ENCODE measurements around the gene OR2A7.
"Not testable (repeated sequence)": the region's sequence is repeated elsewhere in the genome, so short reads cannot be mapped to it uniquely, and the experiment has no call there.

OR2A7 gene, protein sequence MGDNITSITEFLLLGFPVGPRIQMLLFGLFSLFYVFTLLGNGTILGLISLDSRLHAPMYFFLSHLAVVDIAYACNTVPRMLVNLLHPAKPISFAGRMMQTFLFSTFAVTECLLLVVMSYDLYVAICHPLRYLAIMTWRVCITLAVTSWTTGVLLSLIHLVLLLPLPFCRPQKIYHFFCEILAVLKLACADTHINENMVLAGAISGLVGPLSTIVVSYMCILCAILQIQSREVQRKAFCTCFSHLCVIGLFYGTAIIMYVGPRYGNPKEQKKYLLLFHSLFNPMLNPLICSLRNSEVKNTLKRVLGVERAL

GRCh38 chr7:144264692-144265091, at the start of gene OR2A7:
Gene OR2A7, minus strand, starts transcription at chr7:144264792. Its CDS starts 5,164 bp downstream, at chr7:144259628.
- DNase-seq, result not testable (repeated sequence)

- not testable (repeated sequence) for DNase-seq
Observed at GRCh38 chr7:144311872-144312469, 47.4 kb upstream of the OR2A7 start, which contains the start of gene OR2A1. Gene OR2A1, plus strand, starts transcription at chr7:144312419. Its CDS starts 5,706 bp downstream, at chr7:144318125.

DNA sequence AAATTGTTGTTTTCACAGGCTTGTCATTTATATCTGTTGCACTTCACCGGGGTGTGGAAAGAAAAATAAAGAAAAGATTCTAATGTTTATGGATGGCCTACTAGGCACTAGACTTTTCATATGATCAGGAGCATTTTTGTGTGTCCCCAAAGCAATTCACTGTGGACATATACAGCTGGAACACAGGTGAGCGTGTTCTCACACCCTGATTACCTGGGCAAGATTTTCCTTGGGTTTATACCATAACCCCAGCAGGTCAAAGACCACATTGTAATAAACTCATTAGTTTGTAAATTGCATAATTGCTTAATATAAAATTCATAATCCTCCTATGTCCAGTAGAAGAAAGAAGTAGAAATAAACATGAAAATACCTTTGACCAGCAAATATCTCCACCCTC, 46.6 kb upstream of the OR2A7 start:
- DNase-seq, result not testable (repeated sequence)

- not testable (repeated sequence) for DNase-seq
Observed at GRCh38 chr7:144309702-144310101, 45.1 kb upstream of the OR2A7 start.

- DNase-seq, result not testable (repeated sequence)
Observed at GRCh38 chr7:144305156-144305555, 40.6 kb upstream of the OR2A7 start.

GRCh38 chr7:144303607-144304006, 39.0 kb upstream of the OR2A7 start:
- not testable (repeated sequence) for DNase-seq

DNA sequence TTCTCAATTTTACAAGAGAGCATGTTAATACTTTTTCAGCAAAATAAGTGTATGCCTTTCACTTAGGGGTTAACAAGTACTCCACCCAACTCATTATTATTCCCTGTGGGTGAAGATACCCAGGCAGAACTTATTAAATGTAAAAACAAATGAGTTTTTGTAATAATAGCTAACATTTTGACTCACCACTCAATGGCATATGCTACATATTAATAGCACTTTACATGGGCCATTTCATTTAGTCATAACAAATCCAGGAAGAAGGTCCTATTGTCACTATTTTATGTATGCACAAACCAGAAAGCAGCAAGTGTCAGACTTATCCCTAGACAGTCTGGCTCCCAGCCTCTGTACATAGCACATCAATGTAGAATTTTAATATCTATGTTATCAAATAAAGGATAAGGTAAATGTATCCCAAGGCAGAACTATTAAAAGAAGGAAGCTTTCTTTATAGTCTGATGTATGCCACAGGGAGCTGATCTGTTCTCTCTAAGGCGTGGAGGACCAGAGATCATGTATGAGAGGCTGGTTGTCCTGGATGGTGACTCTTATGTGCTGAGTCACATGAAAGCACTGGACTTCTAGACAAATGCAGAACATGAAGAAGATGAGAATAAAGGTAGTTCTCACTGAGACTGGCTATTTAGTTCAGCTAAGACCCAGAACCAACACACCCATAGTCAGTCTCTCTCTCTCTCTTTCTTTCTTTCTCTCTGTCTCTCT, 38.1 kb upstream of the OR2A7 start:
- DNase-seq, result not testable (repeated sequence)

- DNase-seq, result not testable (repeated sequence)
Observed at GRCh38 chr7:144293794-144294499, 29.4 kb upstream of the OR2A7 start.

DNA sequence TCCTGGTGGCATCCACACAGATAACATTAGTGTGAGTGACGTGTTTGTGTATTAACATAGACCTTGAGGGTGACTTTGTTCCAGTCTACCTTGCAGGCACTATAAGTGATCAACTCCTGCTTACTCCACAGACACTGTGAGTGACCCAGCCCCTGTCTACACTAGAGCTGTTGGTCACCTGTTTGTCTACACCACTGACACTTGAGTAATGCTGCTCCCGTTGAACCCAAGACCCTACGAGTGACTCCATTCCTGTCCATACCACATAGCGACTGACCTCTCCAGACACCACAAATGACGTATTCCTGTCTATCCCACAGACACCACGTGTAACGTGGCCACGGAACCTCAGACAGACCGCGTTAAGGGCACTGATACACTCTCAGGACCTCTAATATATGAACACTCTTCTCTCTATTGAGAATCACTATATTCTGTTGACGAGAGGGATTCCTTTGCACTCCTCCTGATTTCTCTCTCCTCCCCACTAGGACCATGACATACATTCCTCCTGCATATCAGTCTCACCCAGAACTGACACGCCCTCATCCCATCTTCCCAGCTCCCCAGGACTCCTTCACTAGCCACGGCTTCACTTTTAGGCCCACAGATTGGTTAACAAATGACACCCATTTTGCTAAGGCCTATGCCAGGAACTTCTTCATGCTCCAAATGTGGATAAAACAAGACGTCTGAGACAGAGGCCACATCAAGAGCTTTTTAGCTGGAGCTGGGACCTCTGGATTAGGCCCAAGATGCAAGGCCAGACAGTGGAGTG, 28.0 kb upstream of the OR2A7 start:
- not testable (repeated sequence) for DNase-seq

- not testable (repeated sequence) for DNase-seq
Observed at GRCh38 chr7:144291607-144292006, 27.0 kb upstream of the OR2A7 start.

- not testable (repeated sequence) for DNase-seq
Observed at GRCh38 chr7:144287171-144287784, 22.7 kb upstream of the OR2A7 start.

DNA sequence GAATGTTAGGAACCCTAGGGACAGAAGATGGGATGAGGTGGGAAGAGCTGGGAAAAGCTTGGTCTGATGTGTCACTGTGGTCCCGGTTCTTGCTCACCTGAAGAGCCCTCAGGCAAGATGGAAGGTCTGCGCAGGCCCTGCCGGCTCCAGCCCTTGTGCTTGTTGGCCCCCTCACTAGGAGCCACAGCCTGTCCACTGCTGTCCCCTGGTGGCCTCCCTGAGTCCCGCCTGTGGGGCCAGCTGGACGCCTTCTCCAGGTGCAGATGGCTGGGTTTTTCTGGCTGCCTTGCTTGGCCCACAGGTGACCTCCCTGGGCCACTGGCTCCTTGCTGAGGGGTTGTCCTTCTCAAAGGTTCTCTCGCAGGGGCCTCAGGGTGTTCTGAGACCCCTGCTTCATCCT, 19.1 kb upstream of the OR2A7 start:
- DNase-seq, result not testable (repeated sequence)

DNA sequence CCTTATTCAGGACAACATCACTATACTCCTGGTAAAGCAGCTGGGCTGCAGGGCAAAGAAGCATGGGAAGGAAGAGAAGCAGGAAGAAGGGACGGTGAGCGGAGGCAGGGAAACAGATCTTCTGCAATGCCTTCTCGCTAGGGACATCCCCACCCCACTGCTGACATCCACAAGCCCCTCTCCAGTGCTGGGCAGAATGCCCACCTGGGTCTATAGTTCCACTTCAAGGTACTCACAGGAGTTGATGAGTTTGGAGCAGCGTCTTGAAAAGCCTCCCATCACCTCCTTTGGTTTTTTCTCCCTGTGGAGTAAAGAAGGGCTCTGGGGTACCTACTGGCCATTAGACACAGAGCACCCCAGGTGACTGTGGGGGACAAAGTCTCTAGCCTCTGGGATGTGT, 17.9 kb upstream of the OR2A7 start:
- DNase-seq, result not testable (repeated sequence)

GRCh38 chr7:144281981-144282380, 17.4 kb upstream of the OR2A7 start:
- DNase-seq, result not testable (repeated sequence)

GRCh38 chr7:144280010-144280409, 15.4 kb upstream of the OR2A7 start:
- DNase-seq, result not testable (repeated sequence)

DNA sequence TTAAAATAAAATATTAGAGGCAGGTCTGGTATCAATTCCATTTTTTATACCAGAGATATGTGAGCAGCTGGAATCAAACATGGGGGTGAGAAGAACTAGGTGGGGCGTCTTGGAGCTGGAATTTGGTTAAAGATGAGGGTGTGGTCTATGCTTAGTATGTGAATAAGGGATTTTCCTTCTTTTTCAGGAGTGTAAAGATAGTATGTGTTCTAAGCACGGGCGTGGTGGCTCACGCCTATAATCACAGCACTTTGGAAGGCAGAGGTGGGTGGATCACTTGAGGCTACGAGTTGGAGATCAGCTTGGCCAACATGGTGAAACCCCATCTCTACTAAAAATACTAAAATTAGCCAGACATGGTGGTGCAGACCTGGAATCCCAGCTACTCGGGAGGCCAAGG, 10.7 kb upstream of the OR2A7 start:
- DNase-seq, result not testable (repeated sequence)

DNA sequence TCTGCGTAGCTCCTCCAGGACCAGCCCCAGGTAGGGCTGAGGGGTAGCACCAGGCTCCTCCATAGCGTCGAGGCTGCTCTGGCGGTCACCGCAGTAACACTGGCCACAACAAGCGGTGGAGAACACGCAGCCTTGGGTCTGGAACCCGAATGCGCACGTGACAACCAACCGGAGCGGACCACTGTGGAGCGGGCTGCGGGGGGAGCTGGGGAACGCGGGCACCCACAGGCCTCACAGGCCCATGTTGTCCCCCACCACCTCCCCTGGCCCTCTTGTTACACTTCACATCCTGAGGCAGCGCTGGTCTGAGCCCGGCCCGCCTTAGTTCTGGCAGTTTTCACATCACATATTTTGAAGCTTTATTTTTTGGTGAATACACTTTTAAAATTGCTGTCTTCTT, 4.6 kb upstream of the OR2A7 start, which contains the start of gene CTAGE8:
CTAGE8 (minus strand) TSS at position 101 of the 400 bp plus-strand sequence; CDS start at position 63, 38 bp downstream.
- not testable (repeated sequence) for DNase-seq

DNA sequence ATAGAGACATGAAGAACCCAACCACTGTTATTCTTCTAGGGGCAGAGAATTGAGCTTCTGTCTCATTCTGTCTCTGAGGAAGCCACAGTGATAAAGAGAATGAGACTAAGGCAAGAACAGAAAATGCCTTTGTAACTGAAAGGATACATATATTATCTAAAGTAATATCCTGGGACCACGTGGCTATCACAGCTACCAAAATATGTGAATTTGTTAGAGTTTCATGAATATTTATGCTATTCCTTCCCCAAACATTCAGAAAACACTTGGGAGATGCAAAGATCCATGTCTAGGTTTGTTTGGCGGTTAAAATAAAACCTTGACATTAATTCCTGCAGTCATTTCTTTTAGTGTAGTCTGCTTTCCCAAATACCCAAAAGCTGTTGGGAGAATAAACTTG, 2.5 kb downstream of the OR2A7 start:
- DNase-seq, result not testable (repeated sequence)

GRCh38 chr7:144259067-144259466, 5.5 kb downstream of the OR2A7 start:
- not testable (repeated sequence) for DNase-seq

- no peak for DNase-seq
Observed at GRCh38 chr7:144256112-144256511, 8.5 kb downstream of the OR2A7 start.

- no peak for DNase-seq
Observed at GRCh38 chr7:144255471-144255897, 9.1 kb downstream of the OR2A7 start.

Measured in activated CD4-positive, alpha-beta T cell treated with anti-CD3 and anti-CD28 coated beads for 48 hours (primary cell).